K562 (cell line): Measurements from ENCODE around the gene LIN9. TPM values are rescaled to one million over a fixed set of nuclear protein-coding genes. Genes with fewer than 3 reads are reported as not detected.

ENCODE experiments used
- ATAC-seq: fragments of 200-7000 bp; cut with Tn5 transposase; 3 replicates; pipeline ENCODE4 v1.9.1; 2020; ENCODE audit warnings: moderate library complexity
- BruUV-seq: library from RNA; stranded (reverse); fragments of 400-500 nt; replicated peaks from 2 replicates; lab custom pipeline; 2021; lab: Mats Ljungman, UMichigan
- CTCF ChIA-PET: fragments of 300-600 bp; formaldehyde crosslinking; extraction: SDS; loops from one replicate; lab custom pipeline; 2021; ENCODE audit warnings: low intra/inter-chr PET ratio; lab: Yijun Ruan, JAX
- POLR2A ChIA-PET: fragments of 300-600, 350-650 bp; sonication (Branson Sonifier 250); formaldehyde crosslinking; extraction: SDS; loops from one replicate; lab custom pipeline; 2021; ENCODE audit warnings: antibody characterized with exemption, inconsistent platforms; lab: Yijun Ruan, JAX
- DNase-seq, 4 experiments: peaks; one replicate each; pipeline versions ENCODE4 v3.0.0 to v3.0.0-alpha.2; 2011 to 2018; ENCODE audit warnings: low spot score in 3 of 4, mixed read lengths in 3 of 4; ENCODE audit errors: extremely low read depth in 1 of 4
- FAIRE-seq: peaks from 2 replicates; lab custom pipeline; 2011; peaks lifted over from hg19 to GRCh38; lab: Jason Lieb, UNC
- H2AFZ ChIP-seq: 2 replicates; pipeline ENCODE4 v1.6.0; 2011; ENCODE audit warnings: low read depth, low read length, control low read depth, inconsistent platforms
- H3K27ac ChIP-seq: fragments of 200-600 bp; 3 replicates; pipeline ENCODE4 v1.8.0; 2011; ENCODE audit warnings: low read depth, mild to moderate bottlenecking, control low read depth, inconsistent platforms, low read length, moderate library complexity, mixed read lengths; ENCODE audit errors: extremely low read depth
- H3K27me3 ChIP-seq, 2 experiments: fragments of 300-600 bp in 1 of 2; 2 replicates in 1 of 2; 3 replicates in 1 of 2; pipeline versions ENCODE4 v1.6.0 to v1.8.0; 2011; ENCODE audit warnings: inconsistent platforms in 2 of 2, low read length in 2 of 2, mild to moderate bottlenecking in 1 of 2, mixed read lengths in 1 of 2, moderate library complexity in 1 of 2; ENCODE audit not compliant: control insufficient read depth in 2 of 2, insufficient read depth in 2 of 2
- H3K36me3 ChIP-seq: fragments of 300-600 bp; 3 replicates; pipeline ENCODE4 v1.8.0; 2011; ENCODE audit warnings: mild to moderate bottlenecking, low read length, inconsistent platforms; ENCODE audit not compliant: control insufficient read depth, insufficient read depth
- H3K4me1 ChIP-seq, 2 experiments: fragments of 200-600 bp in 1 of 2; replicated peaks in 1 of 2; 2 replicates in 1 of 2; 3 replicates in 1 of 2; pipeline versions ENCODE4 v1.5.1 to v1.8.0; 2011; ENCODE audit warnings: inconsistent platforms in 2 of 2, low read length in 2 of 2, mild to moderate bottlenecking in 1 of 2, mixed read lengths in 1 of 2, moderate library complexity in 1 of 2; ENCODE audit not compliant: control insufficient read depth in 2 of 2, insufficient read depth in 2 of 2
- H3K4me2 ChIP-seq: 2 replicates; pipeline ENCODE4 v1.6.1; 2011; ENCODE audit warnings: low read length, control low read depth, inconsistent platforms, mixed read lengths; ENCODE audit not compliant: insufficient read depth
- H3K4me3 ChIP-seq: fragments of 200-600 bp; sonication (generic), shearing (Covaris generic); 2 replicates; pipeline ENCODE4 v1.5.1; 2016; ENCODE audit warnings: control low read depth, inconsistent platforms
- H3K79me2 ChIP-seq: fragments of 200-600 bp; 3 replicates; pipeline ENCODE4 v1.8.0; 2011; ENCODE audit warnings: low read length, inconsistent platforms; ENCODE audit not compliant: control insufficient read depth, insufficient read depth
- H3K9ac ChIP-seq, 2 experiments: 2 replicates each; pipeline versions ENCODE4 v1.6.0 to v1.6.1; 2011; ENCODE audit warnings: low read depth in 2 of 2, low read length in 2 of 2, control low read depth in 1 of 2, inconsistent platforms in 1 of 2, mild to moderate bottlenecking in 1 of 2, mixed read lengths in 1 of 2; ENCODE audit not compliant: insufficient read depth in 1 of 2
- H3K9me1 ChIP-seq: one replicate; pipeline ENCODE4 v1.6.0; 2011; ENCODE audit warnings: inconsistent platforms, mild to moderate bottlenecking, low read length, moderate library complexity; ENCODE audit not compliant: control insufficient read depth, insufficient read depth
- H3K9me3 ChIP-seq: replicated peaks from 2 replicates; pipeline ENCODE4 v1.5.1; 2011; ENCODE audit warnings: low read depth, low read length, inconsistent platforms; ENCODE audit not compliant: control insufficient read depth, insufficient read depth
- H4K20me1 ChIP-seq: replicated peaks from 2 replicates; pipeline ENCODE4 v1.6.1; 2011; ENCODE audit warnings: low read length, inconsistent platforms, mixed read lengths; ENCODE audit not compliant: control insufficient read depth, insufficient read depth
- ARID2 ChIP-seq: fragments of 450-650 bp; IDR thresholded peaks from 2 replicates; pipeline ENCODE4 v1.6.1; 2017; ENCODE audit warnings: antibody characterized with exemption, mild to moderate bottlenecking
- BCOR ChIP-seq: fragments of 450-650 bp; IDR thresholded peaks from 2 replicates; pipeline ENCODE4 v1.6.1; 2016
- GTF3C2 ChIP-seq: IDR thresholded peaks from 3 replicates; pipeline ENCODE4 v1.6.1; 2011; ENCODE audit warnings: borderline replicate concordance, mild to moderate bottlenecking, moderate library complexity; ENCODE audit not compliant: insufficient read length; ENCODE audit errors: extremely low read depth
- JUNB ChIP-seq: fragments of 450-650 bp; formaldehyde crosslinking; conservative IDR thresholded peaks from 2 replicates; pipeline ENCODE4 v1.4.0; 2020; ENCODE audit warnings: mild to moderate bottlenecking
- PHF21A ChIP-seq: fragments of 450-650 bp; IDR thresholded peaks from 2 replicates; pipeline ENCODE4 v1.6.1; 2017; ENCODE audit warnings: low read depth, borderline replicate concordance
- PML ChIP-seq: IDR thresholded peaks from 2 replicates; pipeline ENCODE4 v1.6.1; 2012; ENCODE audit warnings: low read length, inconsistent platforms
- PRPF4 ChIP-seq: fragments of 200-400 bp; formaldehyde crosslinking; IDR thresholded peaks from one replicate; pipeline ENCODE4 v1.6.1; 2017; ENCODE audit warnings: low read length, low read depth, mild to moderate bottlenecking; ENCODE audit not compliant: insufficient read depth, poor library complexity, severe bottlenecking
- RBFOX2 ChIP-seq: fragments of 200-400 bp; formaldehyde crosslinking; IDR thresholded peaks from 2 replicates; pipeline ENCODE4 v1.6.1; 2017; ENCODE audit warnings: low read depth, mild to moderate bottlenecking, low read length, moderate library complexity
- SMARCA5 ChIP-seq: fragments of 450-650 bp; IDR thresholded peaks from 2 replicates; pipeline ENCODE4 v1.6.1; 2016
- TCF7 ChIP-seq: sonication (generic); IDR thresholded peaks from 2 replicates; pipeline ENCODE4 v1.6.1; 2016; ENCODE audit warnings: antibody characterized with exemption, borderline replicate concordance
- ZNF134 ChIP-seq: fragments of 250-450 bp; sonication (Bioruptor Pico); conservative IDR thresholded peaks from 2 replicates; pipeline ENCODE4 v1.4.0; 2020
- ZNF785 ChIP-seq: fragments of 250-450 bp; sonication (Bioruptor Pico); IDR thresholded peaks from 2 replicates; pipeline ENCODE4 v1.4.0; 2020; ENCODE audit warnings: mild to moderate bottlenecking
- WGBS: fragments of 100-300 bp; shearing (Covaris generic); methylation state at CpG from one replicate; pipeline ENCODE4 v1.1.6; 2016; ENCODE audit warnings: low coverage, mixed read lengths; ENCODE audit not compliant: insufficient coverage; ENCODE audit errors: missing lambda C conversion rate; 5-methylcytosine and 5-hydroxymethylcytosine counted together
- in situ Hi-C: fragments of 300-500 bp; cut with MboI; formaldehyde crosslinking; loops from 4 replicates; pipeline ENCODE4 v1.15.0; 2018; ENCODE audit warnings: inconsistent platforms, mixed read lengths
- intact Hi-C: fragments of 100-400 bp; cut with micrococcal nuclease; formaldehyde crosslinking; loops from 2 replicates; pipeline ENCODE4 v1.14.2; 2022
- polyA plus RNA-seq, 8 experiments: library from polyadenylated mRNA; depleted of rRNA in 4 of 8; stranded (reverse) in 5 of 8; unstranded in 3 of 8; fragments of >200 nt; fragmentation: Nextera tagmentation in 2 of 8; fragmentation: Illumina TruSeq in 1 of 8; extraction: Ambion mirVana in 2 of 8; extraction: Trizol in 1 of 8; gene quantifications; 2 replicates each; pipeline versions ENCODE4 v1.2.1 to v1.2.3, GENCODE V29; 2011 to 2014; ENCODE audit warnings: inconsistent platforms in 1 of 8, missing spikeins in 1 of 8
- total RNA-seq, 7 experiments: library from RNA; depleted of rRNA in 6 of 7; stranded (reverse); fragments of >200 nt in 6 of 7; fragmentation: Illumina TruSeq in 2 of 7; extraction: Trizol in 2 of 7; gene quantifications; 2 replicates each; pipeline versions ENCODE4 v1.2.1 to v1.2.3, GENCODE V29; 2011 to 2021; ENCODE audit warnings: low replicate concordance in 1 of 7
- TF ChIP-seq, protein P1 (sequence below): fragments of 250-450 bp; sonication (Bioruptor Pico); IDR thresholded peaks from 2 replicates; pipeline ENCODE4 v1.5.1; 2021; ENCODE audit warnings: mild to moderate bottlenecking
- TF ChIP-seq, protein P2 (sequence below): fragments of 450-650 bp; conservative IDR thresholded peaks from 2 replicates; pipeline ENCODE4 v1.6.1; 2016; ENCODE audit warnings: missing genetic modification characterization, low read depth, mild to moderate bottlenecking, control low read depth, missing compliant biosample characterization

The LIN9 gene
- total and polyA plus RNA-seq, 9 of the 15 experiments (the other 6 are each of a cell fraction or from before 2014, with no cell fraction given) = 18.8 to 33.0 (median 25.5) TPM

DNA sequence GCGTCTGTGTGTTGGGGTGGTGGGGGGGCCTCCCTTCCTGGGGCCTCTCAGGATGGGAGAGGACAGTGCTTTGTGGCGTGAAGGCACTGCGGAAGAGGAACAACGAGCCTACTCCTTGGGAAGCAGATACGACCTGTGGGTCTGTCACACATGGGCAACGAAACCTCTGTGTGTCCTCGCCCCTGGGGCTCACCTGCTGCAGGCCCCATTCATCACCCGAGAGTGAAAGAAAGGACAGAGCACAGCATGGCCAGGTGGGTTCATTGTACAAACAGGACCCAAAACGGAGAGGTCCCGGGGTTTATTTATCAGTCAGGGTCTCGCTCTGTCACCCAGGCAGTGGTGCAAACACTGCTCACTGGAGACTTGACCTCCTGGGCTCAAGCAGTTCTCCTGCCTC is 40.1 kb upstream of the LIN9 start:
- in situ Hi-C loops = no loop called here
- H3K4me1 ChIP-seq = peaks cover 15 to 18% of the 10 kb centered on the region in 2 experiments
- no peak for TF ChIP-seq PML
- no peak for TF ChIP-seq PHF21A
- no peak for TF ChIP-seq GTF3C2
- TF ChIP-seq, protein P1, sequence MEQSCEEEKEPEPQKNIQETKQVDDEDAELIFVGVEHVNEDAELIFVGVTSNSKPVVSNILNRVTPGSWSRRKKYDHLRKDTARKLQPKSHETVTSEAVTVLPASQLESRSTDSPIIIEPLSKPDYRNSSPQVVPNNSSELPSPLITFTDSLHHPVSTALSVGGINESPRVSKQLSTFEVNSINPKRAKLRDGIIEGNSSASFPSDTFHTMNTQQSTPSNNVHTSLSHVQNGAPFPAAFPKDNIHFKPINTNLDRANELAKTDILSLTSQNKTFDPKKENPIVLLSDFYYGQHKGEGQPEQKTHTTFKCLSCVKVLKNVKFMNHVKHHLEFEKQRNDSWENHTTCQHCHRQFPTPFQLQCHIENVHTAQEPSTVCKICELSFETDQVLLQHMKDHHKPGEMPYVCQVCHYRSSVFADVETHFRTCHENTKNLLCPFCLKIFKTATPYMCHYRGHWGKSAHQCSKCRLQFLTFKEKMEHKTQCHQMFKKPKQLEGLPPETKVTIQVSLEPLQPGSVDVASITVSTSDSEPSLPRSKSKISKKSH (CRISPR knock-in tag) = no peak
- TF ChIP-seq, protein P2, sequence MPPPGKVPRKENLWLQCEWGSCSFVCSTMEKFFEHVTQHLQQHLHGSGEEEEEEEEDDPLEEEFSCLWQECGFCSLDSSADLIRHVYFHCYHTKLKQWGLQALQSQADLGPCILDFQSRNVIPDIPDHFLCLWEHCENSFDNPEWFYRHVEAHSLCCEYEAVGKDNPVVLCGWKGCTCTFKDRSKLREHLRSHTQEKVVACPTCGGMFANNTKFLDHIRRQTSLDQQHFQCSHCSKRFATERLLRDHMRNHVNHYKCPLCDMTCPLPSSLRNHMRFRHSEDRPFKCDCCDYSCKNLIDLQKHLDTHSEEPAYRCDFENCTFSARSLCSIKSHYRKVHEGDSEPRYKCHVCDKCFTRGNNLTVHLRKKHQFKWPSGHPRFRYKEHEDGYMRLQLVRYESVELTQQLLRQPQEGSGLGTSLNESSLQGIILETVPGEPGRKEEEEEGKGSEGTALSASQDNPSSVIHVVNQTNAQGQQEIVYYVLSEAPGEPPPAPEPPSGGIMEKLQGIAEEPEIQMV (tag) = no peak
- no peak for TF ChIP-seq JUNB (CRISPR knock-in tag)
- no peak for TF ChIP-seq TCF7
- no peak for TF ChIP-seq PRPF4
- TF ChIP-seq BCOR = no peak
- no peak for TF ChIP-seq ZNF134 (CRISPR knock-in tag)
- no peak for TF ChIP-seq RBFOX2
- no peak for TF ChIP-seq SMARCA5
- TF ChIP-seq ZNF785 (CRISPR knock-in tag) = no peak
- TF ChIP-seq ARID2 = no peak
- no TSS peak for BruUV-seq
- no peaks in the 10 kb centered on the region for H3K9me1 ChIP-seq
- no peak for FAIRE-seq
- H3K27ac ChIP-seq = no peak overlapping the region
- no peaks in the 10 kb centered on the region for H3K36me3 ChIP-seq
- no peak overlapping the region for H3K4me2 ChIP-seq
- H3K27me3 ChIP-seq = no peaks in the 10 kb centered on the region
- H3K79me2 ChIP-seq = no peaks in the 10 kb centered on the region
- H3K9me3 ChIP-seq = no peaks in the 10 kb centered on the region
- no peak for DNase-seq
- intact Hi-C loops = no loop called here
- H3K4me3 ChIP-seq = no peak overlapping the region
- no peak for ATAC-seq
- no peaks in the 10 kb centered on the region; the same call in 1 of the 2 replicates for H4K20me1 ChIP-seq
- CTCF ChIA-PET = no interaction called here
- POLR2A ChIA-PET = no interaction called here
- peak overlapping the region in 1 of 2 experiments; percentile 46; a peak in 2 of 4 replicates for H3K9ac ChIP-seq
- WGBS = 78% methylated on average over 11 of the region's 11 CpGs
- H2AFZ ChIP-seq = no peak overlapping the region
